Measurements from ENCODE around the gene MNX1.

DNA sequence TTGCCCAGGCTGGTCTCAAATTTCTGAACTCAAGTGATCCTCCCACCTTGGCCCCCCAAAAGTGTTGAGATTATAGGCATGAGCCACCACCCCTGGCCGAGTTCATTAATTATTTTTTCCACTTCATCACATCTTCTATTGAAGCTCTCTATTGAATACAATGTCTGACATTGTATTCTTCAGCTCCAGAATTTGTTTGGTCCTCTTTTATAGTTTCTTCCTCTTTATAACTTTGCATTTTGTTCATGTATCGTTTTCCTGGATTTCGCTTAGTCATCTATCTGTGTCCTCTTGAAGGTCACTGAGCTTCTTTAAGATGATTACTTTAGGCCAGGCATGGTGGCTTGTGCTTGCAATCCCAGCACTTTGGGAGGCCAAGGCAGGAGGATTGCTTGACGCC lies 30.8 kb downstream of the MNX1 start:
- TF ChIP-seq, protein P1, sequence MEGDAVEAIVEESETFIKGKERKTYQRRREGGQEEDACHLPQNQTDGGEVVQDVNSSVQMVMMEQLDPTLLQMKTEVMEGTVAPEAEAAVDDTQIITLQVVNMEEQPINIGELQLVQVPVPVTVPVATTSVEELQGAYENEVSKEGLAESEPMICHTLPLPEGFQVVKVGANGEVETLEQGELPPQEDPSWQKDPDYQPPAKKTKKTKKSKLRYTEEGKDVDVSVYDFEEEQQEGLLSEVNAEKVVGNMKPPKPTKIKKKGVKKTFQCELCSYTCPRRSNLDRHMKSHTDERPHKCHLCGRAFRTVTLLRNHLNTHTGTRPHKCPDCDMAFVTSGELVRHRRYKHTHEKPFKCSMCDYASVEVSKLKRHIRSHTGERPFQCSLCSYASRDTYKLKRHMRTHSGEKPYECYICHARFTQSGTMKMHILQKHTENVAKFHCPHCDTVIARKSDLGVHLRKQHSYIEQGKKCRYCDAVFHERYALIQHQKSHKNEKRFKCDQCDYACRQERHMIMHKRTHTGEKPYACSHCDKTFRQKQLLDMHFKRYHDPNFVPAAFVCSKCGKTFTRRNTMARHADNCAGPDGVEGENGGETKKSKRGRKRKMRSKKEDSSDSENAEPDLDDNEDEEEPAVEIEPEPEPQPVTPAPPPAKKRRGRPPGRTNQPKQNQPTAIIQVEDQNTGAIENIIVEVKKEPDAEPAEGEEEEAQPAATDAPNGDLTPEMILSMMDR (conservative IDR thresholded peaks at IDR 0.05): no peak
- TF ChIP-seq ZFX (IDR thresholded peaks at IDR 0.05): no peak
